Measurements from ENCODE around the gene PIKFYVE.

The PIKFYVE gene

DNA sequence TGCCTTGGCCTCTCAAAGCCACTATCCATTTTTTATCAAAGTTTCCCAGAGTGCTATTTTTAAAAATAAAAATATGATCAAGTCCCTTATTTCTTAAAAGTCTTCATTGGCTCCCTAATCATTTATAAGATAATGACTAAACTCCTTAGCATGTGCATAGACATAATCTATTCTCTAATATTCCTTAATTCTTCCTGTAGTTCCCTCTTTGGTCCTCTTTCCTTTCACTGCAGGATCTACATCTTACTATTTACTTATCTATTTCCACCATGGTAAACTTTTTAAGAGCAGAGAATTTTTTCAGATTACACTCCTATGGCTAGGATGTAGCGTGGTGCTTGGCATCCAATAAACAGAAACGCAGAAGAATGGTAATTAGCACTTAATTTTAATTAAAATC lies 30.2 kb upstream of the PIKFYVE start:
- no peak for DNase-seq (ENCODE audit: low read depth, low spot score)
- no peak overlapping the region for H3K4me3 ChIP-seq (ENCODE audit: low read depth, low read length)
- in situ Hi-C loops (cut with HindIII; ENCODE audit: low sequenced_read_pairs), result no loop called here
- TF ChIP-seq, protein P1, sequence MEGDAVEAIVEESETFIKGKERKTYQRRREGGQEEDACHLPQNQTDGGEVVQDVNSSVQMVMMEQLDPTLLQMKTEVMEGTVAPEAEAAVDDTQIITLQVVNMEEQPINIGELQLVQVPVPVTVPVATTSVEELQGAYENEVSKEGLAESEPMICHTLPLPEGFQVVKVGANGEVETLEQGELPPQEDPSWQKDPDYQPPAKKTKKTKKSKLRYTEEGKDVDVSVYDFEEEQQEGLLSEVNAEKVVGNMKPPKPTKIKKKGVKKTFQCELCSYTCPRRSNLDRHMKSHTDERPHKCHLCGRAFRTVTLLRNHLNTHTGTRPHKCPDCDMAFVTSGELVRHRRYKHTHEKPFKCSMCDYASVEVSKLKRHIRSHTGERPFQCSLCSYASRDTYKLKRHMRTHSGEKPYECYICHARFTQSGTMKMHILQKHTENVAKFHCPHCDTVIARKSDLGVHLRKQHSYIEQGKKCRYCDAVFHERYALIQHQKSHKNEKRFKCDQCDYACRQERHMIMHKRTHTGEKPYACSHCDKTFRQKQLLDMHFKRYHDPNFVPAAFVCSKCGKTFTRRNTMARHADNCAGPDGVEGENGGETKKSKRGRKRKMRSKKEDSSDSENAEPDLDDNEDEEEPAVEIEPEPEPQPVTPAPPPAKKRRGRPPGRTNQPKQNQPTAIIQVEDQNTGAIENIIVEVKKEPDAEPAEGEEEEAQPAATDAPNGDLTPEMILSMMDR (IDR thresholded peaks at IDR 0.05; ENCODE audit: low read depth, low read length), result no peak

DNA sequence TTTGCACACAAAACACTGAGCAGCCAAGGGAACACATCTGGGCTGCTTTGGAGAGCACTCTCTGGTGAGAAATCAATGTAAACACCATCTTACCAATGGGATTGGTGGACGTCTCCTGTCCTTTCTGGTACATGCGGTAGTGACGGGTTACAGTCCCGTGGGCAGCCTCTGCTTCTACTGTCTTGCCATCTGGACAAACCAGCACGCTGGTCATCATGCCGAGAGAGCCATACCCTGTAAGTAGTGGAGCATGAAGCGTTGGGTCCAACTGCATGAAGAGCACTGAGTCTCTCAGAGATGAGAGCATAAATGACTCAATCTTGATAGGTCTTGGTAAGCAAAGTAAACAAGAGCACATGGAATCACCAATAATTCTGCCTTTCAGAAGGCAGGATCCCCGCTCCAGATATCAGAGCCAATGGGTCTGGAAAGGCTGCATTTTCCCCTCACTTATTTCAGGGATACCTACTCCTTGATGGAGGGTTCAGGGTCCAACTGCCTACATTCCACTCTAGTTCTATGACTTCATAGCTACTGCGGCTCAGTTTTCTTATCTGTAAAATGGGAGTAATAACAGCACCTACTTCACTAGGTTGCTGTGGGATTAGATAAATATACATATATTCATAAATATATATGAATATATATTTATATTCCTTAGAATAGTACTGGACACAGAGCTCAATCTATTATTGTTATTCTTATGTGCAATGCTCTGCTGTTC lies 26.1 kb upstream of the PIKFYVE start:
- TF ChIP-seq, protein P1 (IDR thresholded peaks at IDR 0.05; ENCODE audit: low read depth, low read length), result no peak
- in situ Hi-C loops (cut with HindIII; ENCODE audit: low sequenced_read_pairs), result no loop called here
- no peak overlapping the region for H3K4me3 ChIP-seq (ENCODE audit: low read depth, low read length)
- DNase-seq (ENCODE audit: low read depth, low spot score), result no peak

DNA sequence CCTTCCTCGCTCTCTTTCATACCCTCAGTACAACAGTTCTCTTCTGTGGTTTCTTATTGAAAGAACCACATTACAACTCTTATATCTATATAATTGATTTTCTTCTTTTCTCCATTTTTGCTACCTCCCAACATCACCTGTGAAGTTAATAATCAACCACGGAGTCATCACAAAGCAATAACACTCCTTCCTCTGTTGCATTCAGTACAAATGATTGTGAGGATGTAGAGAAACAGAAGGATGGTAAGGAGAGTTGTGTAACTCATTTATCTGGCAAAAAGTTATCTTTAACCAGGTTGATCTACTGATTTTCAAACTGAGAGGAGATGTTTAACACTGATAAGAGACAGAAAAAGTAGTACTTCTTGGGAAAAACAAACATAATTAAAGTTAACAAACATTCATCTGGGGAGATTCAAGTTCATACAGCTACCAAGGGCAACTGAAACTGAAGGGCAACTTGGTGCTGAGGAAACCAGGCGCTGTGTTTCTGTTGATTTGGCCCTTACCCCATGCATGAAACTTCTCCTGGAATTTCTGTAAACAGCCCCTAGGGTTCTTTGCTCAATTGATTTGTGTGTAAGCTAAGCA lies 25.3 kb upstream of the PIKFYVE start:
- TF ChIP-seq, protein P1 (IDR thresholded peaks at IDR 0.05; ENCODE audit: low read depth, low read length), result no peak
- in situ Hi-C loops (cut with HindIII; ENCODE audit: low sequenced_read_pairs), result no loop called here
- no peak overlapping the region for H3K4me3 ChIP-seq (ENCODE audit: low read depth, low read length)
- no peak for DNase-seq (ENCODE audit: low read depth, low spot score)

DNA sequence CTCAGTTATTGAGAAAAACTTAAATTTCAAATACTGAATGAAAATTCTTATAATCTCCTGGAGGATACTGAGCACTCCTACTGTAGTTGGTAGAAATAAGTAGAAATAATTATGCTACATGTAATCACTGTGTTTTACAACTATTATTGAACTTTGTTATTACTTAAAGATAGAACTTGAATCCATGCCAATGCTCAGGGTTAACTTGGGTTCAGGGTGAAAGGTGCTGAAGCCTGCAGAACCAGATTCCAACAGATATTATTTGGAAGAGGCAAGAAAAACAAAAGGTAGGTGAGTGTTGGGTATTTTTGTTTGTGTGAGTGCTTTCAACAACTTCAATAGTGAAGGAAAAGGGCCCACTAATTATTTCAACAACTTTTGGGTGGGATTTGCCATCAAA lies 21.6 kb upstream of the PIKFYVE start:
- TF ChIP-seq, protein P1 (IDR thresholded peaks at IDR 0.05; ENCODE audit: low read depth, low read length), result no peak
- DNase-seq (ENCODE audit: low read depth, low spot score), result no peak
- no peak overlapping the region for H3K4me3 ChIP-seq (ENCODE audit: low read depth, low read length)
- in situ Hi-C loops (cut with HindIII; ENCODE audit: low sequenced_read_pairs), result no loop called here

DNA sequence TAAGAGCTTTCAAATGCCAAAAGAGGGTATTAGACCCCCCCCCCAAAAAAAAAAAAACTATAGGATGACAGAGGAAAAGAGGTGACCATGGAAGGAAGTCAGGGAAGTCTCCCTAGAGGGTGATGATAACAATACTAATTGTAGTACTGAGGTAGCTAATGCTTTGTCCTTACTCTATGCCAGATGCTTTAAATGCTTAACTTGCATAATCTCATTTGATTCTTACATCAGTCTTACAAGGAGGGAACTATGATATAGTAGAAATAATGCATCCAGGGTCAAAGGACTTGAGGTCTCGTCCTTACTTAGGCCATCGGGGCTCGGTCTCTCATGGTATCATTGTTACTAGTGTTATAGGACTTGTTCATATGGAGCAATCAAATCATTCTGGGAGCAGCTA lies 20.3 kb upstream of the PIKFYVE start:
- no peak overlapping the region for H3K4me3 ChIP-seq (ENCODE audit: low read depth, low read length)
- in situ Hi-C loops (cut with HindIII; ENCODE audit: low sequenced_read_pairs), result no loop called here
- DNase-seq (ENCODE audit: low read depth, low spot score), result no peak
- TF ChIP-seq, protein P1 (IDR thresholded peaks at IDR 0.05; ENCODE audit: low read depth, low read length), result no peak

DNA sequence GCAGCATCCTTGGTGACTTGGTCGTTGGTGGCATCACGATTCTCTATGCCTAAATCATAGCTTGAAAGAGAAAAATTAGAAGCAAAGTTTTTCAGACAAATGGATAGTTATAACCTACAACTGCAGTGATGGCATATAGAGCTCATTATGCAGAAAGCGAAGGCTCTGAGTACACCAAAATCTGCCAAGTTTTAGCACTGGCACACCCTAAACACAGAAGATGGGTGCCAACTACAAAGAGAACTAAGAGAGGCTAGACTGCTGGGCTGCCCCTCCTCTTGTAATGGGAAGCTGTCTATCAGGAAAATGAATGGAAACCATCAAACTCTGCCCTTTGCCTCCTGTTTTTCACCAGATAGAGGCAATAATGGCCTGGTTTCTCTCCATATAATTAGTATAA lies 17.5 kb upstream of the PIKFYVE start:
- in situ Hi-C loops (cut with HindIII; ENCODE audit: low sequenced_read_pairs), result no loop called here
- TF ChIP-seq, protein P1 (IDR thresholded peaks at IDR 0.05; ENCODE audit: low read depth, low read length), result no peak
- no peak overlapping the region for H3K4me3 ChIP-seq (ENCODE audit: low read depth, low read length)
- DNase-seq (ENCODE audit: low read depth, low spot score), result no peak
